CD4-positive, alpha-beta memory T cell (primary cell): ENCODE measurements around the gene INPPL1. TPM values are rescaled to one million over a fixed set of nuclear protein-coding genes. Genes with fewer than 3 reads are reported as not detected.
A peak's percentile ranks its signal among the peaks of the same experiment; 100 is the strongest.

Experiments
- CTCF ChIA-PET: fragments of 350-600 bp; sonication (Branson Sonifier 250); formaldehyde crosslinking; loops from one replicate; lab custom pipeline; 2021; ENCODE audit warnings: inconsistent platforms; ENCODE audit not compliant: partially characterized antibody; lab: Charles Lee
- POLR2A ChIA-PET: fragments of 350-600 bp; sonication (Branson Sonifier 250); formaldehyde crosslinking; loops from one replicate; lab custom pipeline; 2021; ENCODE audit not compliant: partially characterized antibody; lab: Charles Lee
- DNase-seq, 5 donors: peaks; one replicate each; pipeline versions ENCODE4 v3.0.0 to v3.0.0-alpha.2; 2020 to 2022; ENCODE audit warnings: mixed read lengths in 1 of 5
- H3K27ac ChIP-seq: one replicate; pipeline ENCODE4 v1.7.0; 2013; ENCODE audit warnings: low read depth, low read length
- H3K27me3 ChIP-seq: 2 replicates; pipeline ENCODE4 v1.7.0; 2013; ENCODE audit warnings: mild to moderate bottlenecking, low read length, moderate library complexity; ENCODE audit not compliant: insufficient read depth
- H3K36me3 ChIP-seq: 2 replicates; pipeline ENCODE4 v1.7.0; 2013; ENCODE audit warnings: mild to moderate bottlenecking, low read length, moderate library complexity; ENCODE audit not compliant: insufficient read depth
- H3K4me1 ChIP-seq: 2 replicates; pipeline ENCODE4 v1.7.0; 2013; ENCODE audit warnings: mild to moderate bottlenecking, low read length, moderate library complexity; ENCODE audit not compliant: insufficient read depth
- H3K4me3 ChIP-seq, 2 donors: one replicate each; pipeline ENCODE4 v1.7.0; 2013; ENCODE audit warnings: low read length in 2 of 2, mild to moderate bottlenecking in 1 of 2
- H3K9me3 ChIP-seq, 2 donors: one replicate each; pipeline ENCODE4 v1.7.0; 2013; ENCODE audit warnings: low read length in 2 of 2, control low read depth in 1 of 2; ENCODE audit not compliant: control insufficient read depth in 1 of 2
- H3K27ac Mint-ChIP-seq, 7 donors: one replicate each; pipeline ENCODE4 v1.8.0; 2020 to 2021; ENCODE audit warnings: mixed read lengths in 7 of 7, mild to moderate bottlenecking in 6 of 7, inconsistent platforms in 3 of 7, moderate library complexity in 3 of 7
- H3K27me3 Mint-ChIP-seq, 2 donors: one replicate each; pipeline ENCODE4 v1.8.0; 2020 to 2021; ENCODE audit warnings: mixed read lengths in 2 of 2
- H3K36me3 Mint-ChIP-seq, 2 donors: one replicate each; pipeline ENCODE4 v1.8.0; 2020 to 2021; ENCODE audit warnings: mixed read lengths in 2 of 2, inconsistent platforms in 1 of 2, mild to moderate bottlenecking in 1 of 2
- H3K4me1 Mint-ChIP-seq, 4 donors: one replicate each; pipeline ENCODE4 v1.8.0; 2020 to 2021; ENCODE audit warnings: mixed read lengths in 4 of 4, mild to moderate bottlenecking in 1 of 4
- H3K4me3 Mint-ChIP-seq, 8 donors: one replicate each; pipeline ENCODE4 v1.8.0; 2020 to 2021; ENCODE audit warnings: mixed read lengths in 8 of 8, mild to moderate bottlenecking in 7 of 8, moderate library complexity in 6 of 8, inconsistent platforms in 3 of 8
- H3K9me3 Mint-ChIP-seq, 8 donors: one replicate each; pipeline ENCODE4 v1.8.0; 2020 to 2021; ENCODE audit warnings: mixed read lengths in 8 of 8, mild to moderate bottlenecking in 5 of 8, inconsistent platforms in 3 of 8, moderate library complexity in 1 of 8
- intact Hi-C: fragments of 100-400 bp; cut with micrococcal nuclease; formaldehyde crosslinking; loops from one replicate; pipeline ENCODE4 v1.15.1; 2023
- polyA plus RNA-seq, 2 donors: library from polyadenylated mRNA; unstranded; fragments of 300-500 nt; fragmentation: Illumina TruSeq; gene quantifications; one replicate each; pipeline ENCODE4 v1.2.3, GENCODE V29; 2021
- total RNA-seq, 2 experiments: library from RNA; stranded (reverse); gene quantifications; one replicate each; pipeline ENCODE4 v1.2.3, GENCODE V29; 2021

The INPPL1 gene
- total and polyA plus RNA-seq, 4 experiments from 2014 or later = 4.0 to 152 (median 77.8) TPM

- ChIA-PET POLR2A (interaction anchor here (0.8 to 5.0 kb wide), 16 partner anchors 13 to 776 kb away, joined by 3 to 50 read pairs (median 4); partner anchors contain the start of genes ANAPC15, CLPB, DHCR7 and RNF121), CTCF (interaction anchor here (0.9 to 6.0 kb wide), 13 partner anchors 13 to 296 kb away, joined by 3 to 40 read pairs (median 4); partner anchors contain the start of genes ANAPC15 and XNDC1N)
- intact Hi-C loops = loop anchor here (1.0 to 5.0 kb wide), 8 partner anchors 14 to 437 kb away; partner anchors contain the start of genes ANAPC15, CLPB, LRRC51 and NUMA1
- peak; percentile 36 to 70 (median 41) for DNase-seq
- Mint-ChIP-seq H3K4me3 (peak overlapping the region; percentile 92 to 97 (median 96)), H3K36me3 (peaks cover 0 to 26% of the 10 kb centered on the region in 2 donors), H3K27me3 (peaks cover 0 to 1% of the 10 kb centered on the region in 2 donors), H3K4me1 (peaks cover 8 to 31% (median 18%) of the 10 kb centered on the region in 4 donors), H3K9me3 (no peaks in the 10 kb centered on the region), H3K27ac (peak overlapping the region; percentile 94 to 96 (median 95))
- Histone ChIP-seq H3K27ac (peak overlapping the region; percentile 72), H3K4me1 (peaks cover 19% of the 10 kb centered on the region), H3K9me3 (no peaks in the 10 kb centered on the region), H3K27me3 (no peaks in the 10 kb centered on the region), H3K36me3 (peaks cover 6% of the 10 kb centered on the region), H3K4me3 (peak overlapping the region; percentile 34 to 83)
Observed at GRCh38 chr11:72223615-72224563, 678 bp upstream of the INPPL1 start.

GRCh38 chr11:72225411-72225951, 914 bp downstream of the INPPL1 start:
- peak overlapping the region; percentile 86 to 95 (median 91) for H3K4me3 Mint-ChIP-seq
- H3K4me1 ChIP-seq = peaks cover 19% of the 10 kb centered on the region
- ChIA-PET POLR2A (interaction anchor here (0.6 to 5.0 kb wide), 9 partner anchors 11 to 917 kb away, joined by 3 to 50 read pairs (median 4); partner anchors contain the start of genes ANAPC15, FCHSD2, RNF121 and XNDC1N), CTCF (interaction anchor here (1.0 to 6.0 kb wide), 4 partner anchors 11 to 207 kb away, joined by 3 to 40 read pairs (median 3); no protein-coding TSS in a partner anchor)
- no peaks in the 10 kb centered on the region for H3K9me3 ChIP-seq
- H3K4me1 Mint-ChIP-seq = peaks cover 8 to 31% (median 20%) of the 10 kb centered on the region in 4 donors
- peak overlapping the region; percentile 72 for H3K27ac ChIP-seq
- peaks cover 10 to 37% of the 10 kb centered on the region in 2 donors for H3K36me3 Mint-ChIP-seq
- intact Hi-C loops = no loop called here
- H3K27me3 Mint-ChIP-seq = no peaks in the 10 kb centered on the region
- H3K36me3 ChIP-seq = peaks cover 17% of the 10 kb centered on the region
- DNase-seq = peak; percentile 14 to 59 (median 30)
- peak overlapping the region; percentile 36 to 83 for H3K4me3 ChIP-seq
- H3K27ac Mint-ChIP-seq = peak overlapping the region; percentile 91 to 99 (median 94)
- no peaks in the 10 kb centered on the region for H3K27me3 ChIP-seq
- H3K9me3 Mint-ChIP-seq = no peaks in the 10 kb centered on the region

- H3K36me3 Mint-ChIP-seq = peaks cover 17 to 47% of the 10 kb centered on the region in 2 donors
- H3K27ac Mint-ChIP-seq = peak overlapping the region in 4 of 7 donors; percentile 42 to 92 (median 62)
- H3K27me3 Mint-ChIP-seq = no peaks in the 10 kb centered on the region
- ChIA-PET POLR2A (interaction anchor here (4.6 to 5.0 kb wide), 2 partner anchors 10 to 185 kb away, joined by 36 to 50 read pairs; no protein-coding TSS in a partner anchor), CTCF (interaction anchor here (0.7 to 6.0 kb wide), 2 partner anchors 10 to 1746 kb away, joined by 3 to 40 read pairs; no protein-coding TSS in a partner anchor)
- intact Hi-C loops = no loop called here
- Histone ChIP-seq H3K4me1 (peaks cover 19% of the 10 kb centered on the region), H3K36me3 (peaks cover 28% of the 10 kb centered on the region), H3K4me3 (no peak overlapping the region), H3K27me3 (no peaks in the 10 kb centered on the region), H3K9me3 (no peaks in the 10 kb centered on the region), H3K27ac (no peak overlapping the region)
- DNase-seq = no peak
- H3K4me1 Mint-ChIP-seq = peaks cover 8 to 31% (median 20%) of the 10 kb centered on the region in 4 donors
- H3K4me3 Mint-ChIP-seq = peak overlapping the region in 2 of 8 donors; percentile 46 to 90
- H3K9me3 Mint-ChIP-seq = no peaks in the 10 kb centered on the region
Observed at GRCh38 chr11:72226701-72227100, 2.1 kb downstream of the INPPL1 start.

- ChIA-PET POLR2A (no interaction called here), CTCF (interaction anchor here (6.0 kb wide), 1 partner anchor 9 kb away, joined by 40 read pairs; no protein-coding TSS in a partner anchor)
- intact Hi-C loops = no loop called here
- no peak for DNase-seq
- Histone ChIP-seq H3K36me3 (peaks cover 32% of the 10 kb centered on the region), H3K4me1 (peaks cover 12% of the 10 kb centered on the region), H3K27me3 (no peaks in the 10 kb centered on the region), H3K4me3 (no peak overlapping the region), H3K9me3 (no peaks in the 10 kb centered on the region), H3K27ac (no peak overlapping the region)
- no peaks in the 10 kb centered on the region for H3K9me3 Mint-ChIP-seq
- peaks cover 20 to 56% of the 10 kb centered on the region in 2 donors for H3K36me3 Mint-ChIP-seq
- peak overlapping the region in 3 of 7 donors; percentile 42 to 48 (median 47) for H3K27ac Mint-ChIP-seq
- H3K27me3 Mint-ChIP-seq = no peaks in the 10 kb centered on the region
- H3K4me3 Mint-ChIP-seq = peak overlapping the region in 1 of 8 donors; percentile 13
- H3K4me1 Mint-ChIP-seq = peaks cover 7 to 24% (median 16%) of the 10 kb centered on the region in 4 donors
Observed at GRCh38 chr11:72227316-72228228, 3.0 kb downstream of the INPPL1 start.

- H3K9me3 ChIP-seq = no peaks in the 10 kb centered on the region
- H3K27me3 ChIP-seq = no peaks in the 10 kb centered on the region
- H3K4me1 Mint-ChIP-seq = peaks cover 5 to 19% (median 13%) of the 10 kb centered on the region in 4 donors
- ChIA-PET CTCF (no interaction called here), POLR2A (no interaction called here)
- no peaks in the 10 kb centered on the region for H3K27me3 Mint-ChIP-seq
- H3K27ac ChIP-seq = no peak overlapping the region
- no peak for DNase-seq
- peaks cover 9% of the 10 kb centered on the region for H3K4me1 ChIP-seq
- no peaks in the 10 kb centered on the region for H3K9me3 Mint-ChIP-seq
- no peak overlapping the region for H3K4me3 Mint-ChIP-seq
- peak overlapping the region in 1 of 7 donors; percentile 22 for H3K27ac Mint-ChIP-seq
- H3K36me3 ChIP-seq = peaks cover 38% of the 10 kb centered on the region
- H3K36me3 Mint-ChIP-seq = peaks cover 22 to 58% of the 10 kb centered on the region in 2 donors
- intact Hi-C loops = no loop called here
- H3K4me3 ChIP-seq = no peak overlapping the region
Observed at GRCh38 chr11:72228229-72228843, 3.8 kb downstream of the INPPL1 start.

- peaks cover 9% of the 10 kb centered on the region for H3K4me1 ChIP-seq
- no peaks in the 10 kb centered on the region for H3K9me3 ChIP-seq
- peak overlapping the region in 1 of 8 donors; percentile 12 for H3K4me3 Mint-ChIP-seq
- no peaks in the 10 kb centered on the region for H3K9me3 Mint-ChIP-seq
- CTCF ChIA-PET = no interaction called here
- H3K27ac Mint-ChIP-seq = peak overlapping the region in 1 of 7 donors; percentile 58
- no peaks in the 10 kb centered on the region for H3K27me3 Mint-ChIP-seq
- POLR2A ChIA-PET = no interaction called here
- no peaks in the 10 kb centered on the region for H3K27me3 ChIP-seq
- H3K36me3 ChIP-seq = peaks cover 41% of the 10 kb centered on the region
- no peak overlapping the region for H3K4me3 ChIP-seq
- H3K4me1 Mint-ChIP-seq = peaks cover 5 to 21% (median 13%) of the 10 kb centered on the region in 4 donors
- H3K27ac ChIP-seq = no peak overlapping the region
- H3K36me3 Mint-ChIP-seq = peaks cover 25 to 63% of the 10 kb centered on the region in 2 donors
- DNase-seq = no peak
- intact Hi-C loops = no loop called here
Observed at GRCh38 chr11:72228844-72229231, 4.3 kb downstream of the INPPL1 start.
